ENCODE measurements around the gene COL27A1. TPM values are rescaled to one million over a fixed set of nuclear protein-coding genes. Genes with fewer than 3 reads are reported as not detected.
A peak's percentile ranks its signal among the peaks of the same experiment; 100 is the strongest.

The COL27A1 gene
- total and polyA plus RNA-seq, 9 of the 15 experiments (the other 6 are each of a cell fraction or from before 2014, with no cell fraction given): 0.07 TPM; not detected in 8

- TF ChIP-seq CTCFL (IDR thresholded peaks at IDR 0.05; ENCODE audit: borderline replicate concordance, insufficient read depth, low read depth, low read length, poor library complexity, severe bottlenecking) (no peak), FOXJ2 (tag; IDR thresholded peaks at IDR 0.05) (no peak), IFI16 (CRISPR knock-in tag; IDR thresholded peaks at IDR 0.05) (no peak)
Observed at GRCh38 chr9:114172981-114173833, 17.9 kb downstream of the COL27A1 start (continued).

- ATAC-seq (no peak), DNase-seq (ENCODE audit: extremely low read depth in 1 of 4, low spot score in 3 of 4) (no peak), FAIRE-seq (no peak)
- Histone ChIP-seq H3K27ac (ENCODE audit: extremely low read depth, low read depth, low read length) (no peak overlapping the region), H3K27me3 (ENCODE audit: control insufficient read depth in 2 of 2, insufficient read depth in 2 of 2, low read length in 2 of 2) (peaks cover 3 to 64% of the 10 kb centered on the region in 2 experiments; a peak in 3 of 5 replicates), H3K79me2 (ENCODE audit: control insufficient read depth, insufficient read depth, low read length) (no peaks in the 10 kb centered on the region), H3K9me1 (ENCODE audit: control insufficient read depth, insufficient read depth, low read length) (no peaks in the 10 kb centered on the region), H3K9me3 (replicated peaks; ENCODE audit: control insufficient read depth, insufficient read depth, low read depth, low read length) (no peaks in the 10 kb centered on the region), H3K36me3 (ENCODE audit: control insufficient read depth, insufficient read depth, low read length) (no peaks in the 10 kb centered on the region), H2AFZ (ENCODE audit: low read depth, low read length) (no peak overlapping the region), H4K20me1 (replicated peaks; ENCODE audit: control insufficient read depth, insufficient read depth, low read length) (peaks cover 21% of the 10 kb centered on the region), H3K4me2 (ENCODE audit: insufficient read depth, low read length) (no peak overlapping the region), H3K4me1 (replicated peaks in 1 of 2; ENCODE audit: control insufficient read depth in 2 of 2, insufficient read depth in 2 of 2, low read length in 2 of 2) (peaks cover 0 to 8% of the 10 kb centered on the region in 2 experiments; a peak in 2 of 5 replicates), H3K9ac (ENCODE audit: insufficient read depth in 1 of 2, low read depth in 2 of 2, low read length in 2 of 2) (no peak overlapping the region), H3K4me3 (no peak overlapping the region)
- BruUV-seq (replicated peaks): no TSS peak
- ChIA-PET CTCF (ENCODE audit: low intra/inter-chr PET ratio) (no interaction called here), POLR2A (no interaction called here)
- intact Hi-C loops (cut with micrococcal nuclease): no loop called here
- WGBS (ENCODE audit: insufficient coverage, low coverage, missing lambda C conversion rate): 7% methylated on average over 3 of the region's 3 CpGs
- in situ Hi-C loops (cut with MboI): no loop called here
- TF ChIP-seq SIRT6 (IDR thresholded peaks at IDR 0.05; ENCODE audit: low read depth, low read length) (no peak), ADNP (tag; IDR thresholded peaks at IDR 0.05) (peak; percentile 75), L3MBTL2 (IDR thresholded peaks at IDR 0.05) (no peak), RBM22 (IDR thresholded peaks at IDR 0.05; ENCODE audit: low read depth, low read length, poor library complexity, severe bottlenecking) (no peak), ID3 (CRISPR knock-in tag; IDR thresholded peaks at IDR 0.05) (no peak), ID3 (tag; IDR thresholded peaks at IDR 0.05) (no peak), RBM25 (IDR thresholded peaks at IDR 0.05; ENCODE audit: low read depth, low read length, severe bottlenecking) (peak; percentile 83), BRD4 (IDR thresholded peaks at IDR 0.05) (no peak), ESRRA (IDR thresholded peaks at IDR 0.05; ENCODE audit: borderline replicate concordance, low read depth) (peak; percentile 33; the same call in 1 of the 2 replicates), E2F6 (IDR thresholded peaks at IDR 0.05; ENCODE audit: borderline replicate concordance in 1 of 2, extremely low read depth in 1 of 2, insufficient read depth in 1 of 2, insufficient read length in 1 of 2, low read depth in 1 of 2, low read length in 1 of 2, poor library complexity in 1 of 2, severe bottlenecking in 1 of 2) (no peak), CCAR2 (IDR thresholded peaks at IDR 0.05; ENCODE audit: low read depth, low read length) (no peak), HDAC6 (IDR thresholded peaks at IDR 0.05; ENCODE audit: low read depth, low read length) (no peak), PURB (CRISPR knock-in tag; IDR thresholded peaks at IDR 0.05; ENCODE audit: low read depth) (no peak), U2AF1 (optimal IDR thresholded peaks at IDR 0.05; ENCODE audit: low read depth, low read length) (no peak)
Observed at GRCh38 chr9:114174557-114174875, 19.2 kb downstream of the COL27A1 start.

Data from K562 (cell line).